ENCODE measurements around the gene XPR1.

Gene XPR1

GRCh38 chr1:180616439-180616838 lies 15.4 kb upstream of the XPR1 start:
- H3K9me3 ChIP-seq (ENCODE audit: low read length), result no peaks in the 10 kb centered on the region
- H3K4me3 ChIP-seq (ENCODE audit: low read depth in 1 of 2, low read length in 2 of 2), result no peak overlapping the region
- H3K27ac ChIP-seq (ENCODE audit: low read depth, low read length), result no peak overlapping the region
- no peaks in the 10 kb centered on the region for H3K27me3 ChIP-seq (ENCODE audit: control insufficient read depth in 1 of 2, insufficient read depth in 2 of 2, low read length in 2 of 2)
- peaks cover 3% of the 10 kb centered on the region for H3K4me1 ChIP-seq (ENCODE audit: insufficient read depth, low read length)
- H3K9ac ChIP-seq (ENCODE audit: low read length), result no peak overlapping the region
- H3K36me3 ChIP-seq (ENCODE audit: insufficient read depth, low read length), result no peaks in the 10 kb centered on the region

DNA sequence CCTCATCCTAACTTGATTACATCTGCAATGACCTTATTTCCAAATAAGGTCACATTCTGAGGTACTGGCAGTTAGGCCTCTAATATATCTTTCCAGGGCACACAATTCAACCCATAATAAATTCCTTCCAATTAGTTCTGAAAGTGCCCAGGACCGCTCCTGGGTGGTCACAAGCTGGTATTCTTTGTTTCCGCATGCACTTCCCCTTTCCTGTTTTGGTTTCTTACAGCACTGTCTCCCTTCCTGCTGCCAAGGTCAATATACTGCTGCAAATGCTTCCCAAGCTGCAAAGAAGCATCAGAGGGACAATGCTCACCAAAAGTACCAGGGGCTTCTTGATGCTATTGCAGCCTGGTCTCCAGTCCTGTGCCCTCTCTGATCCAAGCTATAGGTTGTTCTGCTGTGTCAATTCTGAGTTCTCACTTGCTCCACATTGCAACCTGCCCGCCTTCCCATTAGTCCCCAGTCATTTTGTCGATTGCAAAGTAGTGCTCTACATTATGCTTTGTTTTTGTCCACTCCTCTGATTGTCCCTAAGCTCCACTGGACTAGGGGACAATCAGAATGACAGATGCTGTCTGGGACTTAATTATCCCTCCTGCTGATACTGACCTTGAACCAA lies 13.9 kb upstream of the XPR1 start:
- no peak overlapping the region for H3K4me3 ChIP-seq (ENCODE audit: low read depth in 1 of 2, low read length in 2 of 2)
- no peaks in the 10 kb centered on the region for H3K4me1 ChIP-seq (ENCODE audit: insufficient read depth, low read length)
- no peaks in the 10 kb centered on the region for H3K27me3 ChIP-seq (ENCODE audit: control insufficient read depth in 1 of 2, insufficient read depth in 2 of 2, low read length in 2 of 2)
- no peak overlapping the region for H3K9ac ChIP-seq (ENCODE audit: low read length)
- H3K36me3 ChIP-seq (ENCODE audit: insufficient read depth, low read length), result no peaks in the 10 kb centered on the region
- no peak overlapping the region for H3K27ac ChIP-seq (ENCODE audit: low read depth, low read length)
- H3K9me3 ChIP-seq (ENCODE audit: low read length), result no peaks in the 10 kb centered on the region

GRCh38 chr1:180620581-180620980 lies 11.2 kb upstream of the XPR1 start:
- H3K27me3 ChIP-seq (ENCODE audit: control insufficient read depth in 1 of 2, insufficient read depth in 2 of 2, low read length in 2 of 2), result no peaks in the 10 kb centered on the region

GRCh38 chr1:180622658-180623508 lies 8.9 kb upstream of the XPR1 start:
- no peak overlapping the region for H3K9ac ChIP-seq (ENCODE audit: low read length)
- no peaks in the 10 kb centered on the region for H3K9me3 ChIP-seq (ENCODE audit: low read length)
- no peaks in the 10 kb centered on the region for H3K4me1 ChIP-seq (ENCODE audit: insufficient read depth, low read length)
- no peaks in the 10 kb centered on the region for H3K27me3 ChIP-seq (ENCODE audit: control insufficient read depth in 1 of 2, insufficient read depth in 2 of 2, low read length in 2 of 2)
- no peak overlapping the region for H3K27ac ChIP-seq (ENCODE audit: low read depth, low read length)
- no peak overlapping the region for H3K4me3 ChIP-seq (ENCODE audit: low read depth in 1 of 2, low read length in 2 of 2)
- no peaks in the 10 kb centered on the region for H3K36me3 ChIP-seq (ENCODE audit: insufficient read depth, low read length)

More at GRCh38 chr1:180620581-180620980, 11.2 kb upstream of the XPR1 start:
- no peaks in the 10 kb centered on the region for H3K36me3 ChIP-seq (ENCODE audit: insufficient read depth, low read length)
- H3K4me1 ChIP-seq (ENCODE audit: insufficient read depth, low read length), result no peaks in the 10 kb centered on the region
- H3K9ac ChIP-seq (ENCODE audit: low read length), result no peak overlapping the region
- no peaks in the 10 kb centered on the region for H3K9me3 ChIP-seq (ENCODE audit: low read length)
- H3K27ac ChIP-seq (ENCODE audit: low read depth, low read length), result no peak overlapping the region
- no peak overlapping the region for H3K4me3 ChIP-seq (ENCODE audit: low read depth in 1 of 2, low read length in 2 of 2)

DNA sequence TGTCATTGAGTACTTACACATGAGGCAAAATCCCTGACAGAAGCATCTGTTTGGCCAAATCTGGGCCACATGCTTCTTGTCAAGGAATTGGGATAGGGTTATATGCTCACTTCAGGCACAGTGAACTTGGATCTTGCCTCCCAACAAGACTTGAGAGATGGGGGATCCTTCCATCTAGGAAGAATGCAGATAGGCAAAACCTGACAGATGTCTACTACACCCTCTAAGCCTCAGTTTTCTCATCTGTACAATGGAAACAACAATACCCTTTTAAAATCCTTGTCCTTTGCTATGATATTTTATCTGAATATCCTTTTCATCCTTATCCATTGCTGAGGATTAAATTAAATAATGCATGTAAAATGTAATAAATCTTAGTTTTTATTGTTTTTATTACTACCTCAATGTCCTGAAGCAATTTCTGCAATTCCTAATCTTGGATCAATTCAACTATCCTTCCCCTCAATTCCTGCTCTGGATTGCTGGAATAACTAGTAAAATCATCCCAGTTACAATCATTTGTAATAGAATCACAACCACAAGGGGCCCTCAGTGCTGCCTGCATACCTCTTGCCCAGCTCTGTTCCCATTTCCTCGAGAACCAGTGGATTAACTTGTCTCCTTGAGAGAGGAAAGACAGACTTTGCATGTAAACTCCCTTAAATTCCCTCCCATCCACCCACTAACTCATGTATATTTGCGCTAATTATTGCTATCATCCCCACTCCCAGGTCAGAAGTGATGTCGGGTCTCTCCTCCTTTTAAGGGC lies 8.1 kb upstream of the XPR1 start:
- Histone ChIP-seq H3K9me3 (ENCODE audit: low read length) (no peaks in the 10 kb centered on the region), H3K27me3 (ENCODE audit: control insufficient read depth in 1 of 2, insufficient read depth in 2 of 2, low read length in 2 of 2) (no peaks in the 10 kb centered on the region), H3K27ac (ENCODE audit: low read depth, low read length) (no peak overlapping the region), H3K36me3 (ENCODE audit: insufficient read depth, low read length) (no peaks in the 10 kb centered on the region), H3K9ac (ENCODE audit: low read length) (no peak overlapping the region), H3K4me3 (ENCODE audit: low read depth in 1 of 2, low read length in 2 of 2) (no peak overlapping the region), H3K4me1 (ENCODE audit: insufficient read depth, low read length) (no peaks in the 10 kb centered on the region)

- no peak overlapping the region for H3K27ac ChIP-seq (ENCODE audit: low read depth, low read length)
- H3K4me3 ChIP-seq (ENCODE audit: low read depth in 1 of 2, low read length in 2 of 2), result no peak overlapping the region
- no peak overlapping the region for H3K9ac ChIP-seq (ENCODE audit: low read length)
- no peaks in the 10 kb centered on the region for H3K27me3 ChIP-seq (ENCODE audit: control insufficient read depth in 1 of 2, insufficient read depth in 2 of 2, low read length in 2 of 2)
- peaks cover 6% of the 10 kb centered on the region for H3K4me1 ChIP-seq (ENCODE audit: insufficient read depth, low read length)
- H3K9me3 ChIP-seq (ENCODE audit: low read length), result no peaks in the 10 kb centered on the region
- no peaks in the 10 kb centered on the region for H3K36me3 ChIP-seq (ENCODE audit: insufficient read depth, low read length)
Measured at GRCh38 chr1:180626711-180627110, 5.1 kb upstream of the XPR1 start.

GRCh38 chr1:180627411-180627810 lies 4.4 kb upstream of the XPR1 start:
- Histone ChIP-seq H3K36me3 (ENCODE audit: insufficient read depth, low read length) (no peaks in the 10 kb centered on the region), H3K27ac (ENCODE audit: low read depth, low read length) (no peak overlapping the region), H3K9me3 (ENCODE audit: low read length) (no peaks in the 10 kb centered on the region), H3K4me3 (ENCODE audit: low read depth in 1 of 2, low read length in 2 of 2) (no peak overlapping the region), H3K27me3 (ENCODE audit: control insufficient read depth in 1 of 2, insufficient read depth in 2 of 2, low read length in 2 of 2) (no peaks in the 10 kb centered on the region), H3K4me1 (ENCODE audit: insufficient read depth, low read length) (peaks cover 6% of the 10 kb centered on the region), H3K9ac (ENCODE audit: low read length) (no peak overlapping the region)

GRCh38 chr1:180628646-180629045 lies 3.2 kb upstream of the XPR1 start:
- H3K4me3 ChIP-seq (ENCODE audit: low read depth in 1 of 2, low read length in 2 of 2), result no peak overlapping the region

GRCh38 chr1:180630408-180631193 lies 1.2 kb upstream of the XPR1 start:
- H3K27me3 ChIP-seq (ENCODE audit: control insufficient read depth in 1 of 2, insufficient read depth in 2 of 2, low read length in 2 of 2), result no peaks in the 10 kb centered on the region
- no peak overlapping the region for H3K4me3 ChIP-seq (ENCODE audit: low read depth in 1 of 2, low read length in 2 of 2)
- H3K9me3 ChIP-seq (ENCODE audit: low read length), result no peaks in the 10 kb centered on the region
- H3K27ac ChIP-seq (ENCODE audit: low read depth, low read length), result no peak overlapping the region
- H3K4me1 ChIP-seq (ENCODE audit: insufficient read depth, low read length), result peaks cover 23% of the 10 kb centered on the region
- no peak overlapping the region for H3K9ac ChIP-seq (ENCODE audit: low read length)
- no peaks in the 10 kb centered on the region for H3K36me3 ChIP-seq (ENCODE audit: insufficient read depth, low read length)

More at GRCh38 chr1:180628646-180629045, 3.2 kb upstream of the XPR1 start:
- Histone ChIP-seq H3K36me3 (ENCODE audit: insufficient read depth, low read length) (no peaks in the 10 kb centered on the region), H3K27ac (ENCODE audit: low read depth, low read length) (no peak overlapping the region), H3K27me3 (ENCODE audit: control insufficient read depth in 1 of 2, insufficient read depth in 2 of 2, low read length in 2 of 2) (no peaks in the 10 kb centered on the region), H3K9ac (ENCODE audit: low read length) (no peak overlapping the region), H3K4me1 (ENCODE audit: insufficient read depth, low read length) (peaks cover 15% of the 10 kb centered on the region), H3K9me3 (ENCODE audit: low read length) (no peaks in the 10 kb centered on the region)

- Histone ChIP-seq H3K27me3 (ENCODE audit: control insufficient read depth in 1 of 2, insufficient read depth in 2 of 2, low read length in 2 of 2) (no peaks in the 10 kb centered on the region), H3K27ac (ENCODE audit: low read depth, low read length) (peak overlapping the region; percentile 37), H3K4me1 (ENCODE audit: insufficient read depth, low read length) (peaks cover 25% of the 10 kb centered on the region), H3K9ac (ENCODE audit: low read length) (peak overlapping the region; percentile 0), H3K36me3 (ENCODE audit: insufficient read depth, low read length) (no peaks in the 10 kb centered on the region), H3K4me3 (ENCODE audit: low read depth in 1 of 2, low read length in 2 of 2) (no peak overlapping the region), H3K9me3 (ENCODE audit: low read length) (no peaks in the 10 kb centered on the region)
Measured at GRCh38 chr1:180631194-180631765, 542 bp upstream of the XPR1 start.
